K562 (cell line): ENCODE results near the gene ELF5. TPM values are rescaled to one million over a fixed set of nuclear protein-coding genes. Genes with fewer than 3 reads are reported as not detected.

ENCODE experiments used
- BRD4 ChIP-seq: fragments of 200-600 bp; sonication (generic); IDR thresholded peaks from 2 replicates; pipeline ENCODE4 v1.6.1; 2017; ENCODE audit warnings: inconsistent platforms
- CCNT2 ChIP-seq: IDR thresholded peaks from 2 replicates; pipeline ENCODE4 v1.6.1; 2011; ENCODE audit warnings: borderline replicate concordance, low read depth, mild to moderate bottlenecking, moderate library complexity, mixed read lengths, low read length; ENCODE audit not compliant: insufficient read length; ENCODE audit errors: extremely low read depth
- CXXC5 ChIP-seq: fragments of 250-450 bp; sonication (Bioruptor Pico); IDR thresholded peaks from 2 replicates; pipeline ENCODE4 v1.8.0; 2022; ENCODE audit warnings: inconsistent platforms, mild to moderate bottlenecking, moderate library complexity
- FOXA3 ChIP-seq, 2 experiments: fragments of 450-650 bp in 1 of 2; sonication (generic) in 1 of 2; formaldehyde crosslinking; IDR thresholded peaks in 1 of 2; conservative IDR thresholded peaks in 1 of 2; 2 replicates each; pipeline versions ENCODE4 v1.4.0 to v1.8.0; 2020 to 2022; ENCODE audit warnings: mild to moderate bottlenecking in 2 of 2, missing genetic modification reagents in 1 of 2
- GABPB1 ChIP-seq: sonication (generic); formaldehyde crosslinking; IDR thresholded peaks from 2 replicates; pipeline ENCODE4 v1.8.0; 2022; ENCODE audit warnings: mild to moderate bottlenecking, missing genetic modification reagents
- HDAC3 ChIP-seq: fragments of 450-650 bp; IDR thresholded peaks from 2 replicates; pipeline ENCODE4 v1.6.1; 2018; ENCODE audit warnings: borderline replicate concordance, mild to moderate bottlenecking, moderate library complexity; ENCODE audit not compliant: partially characterized antibody
- ILK ChIP-seq: fragments of 450-650 bp; IDR thresholded peaks from 2 replicates; pipeline ENCODE4 v1.6.1; 2016; ENCODE audit warnings: missing genetic modification characterization, low read depth, mild to moderate bottlenecking, missing compliant biosample characterization, moderate library complexity, borderline replicate concordance
- JUNB ChIP-seq: fragments of 450-650 bp; formaldehyde crosslinking; conservative IDR thresholded peaks from 2 replicates; pipeline ENCODE4 v1.4.0; 2020; ENCODE audit warnings: mild to moderate bottlenecking
- KLF1 ChIP-seq: fragments of 450-650 bp; IDR thresholded peaks from 2 replicates; pipeline ENCODE4 v1.6.1; 2016; ENCODE audit warnings: missing genetic modification characterization, missing compliant biosample characterization
- MEIS2 ChIP-seq: fragments of 450-650 bp; IDR thresholded peaks from 2 replicates; pipeline ENCODE4 v1.6.1; 2014; ENCODE audit warnings: mild to moderate bottlenecking; ENCODE audit not compliant: partially characterized antibody
- SETDB1 ChIP-seq: IDR thresholded peaks from one replicate; pipeline ENCODE4 v1.6.1; 2012; ENCODE audit warnings: low read length, control low read depth, inconsistent platforms
- SMAD3 ChIP-seq: fragments of 450-650 bp; formaldehyde crosslinking; conservative IDR thresholded peaks from 2 replicates; pipeline ENCODE4 v1.4.0; 2020; ENCODE audit warnings: mild to moderate bottlenecking
- TAF1 ChIP-seq: IDR thresholded peaks from 2 replicates; pipeline ENCODE4 v1.6.1; 2011; ENCODE audit warnings: mild to moderate bottlenecking, low read length, moderate library complexity; ENCODE audit not compliant: insufficient read depth, control insufficient read depth, severe bottlenecking; ENCODE audit errors: extremely low read depth
- ZNF644 ChIP-seq: fragments of 200-800 bp; sonication (Bioruptor generic); IDR thresholded peaks from 2 replicates; pipeline ENCODE4 v1.6.1; 2016; ENCODE audit warnings: low read depth, missing genetic modification characterization, missing compliant biosample characterization
- polyA plus RNA-seq, 8 experiments: library from polyadenylated mRNA; depleted of rRNA in 4 of 8; stranded (reverse) in 5 of 8; unstranded in 3 of 8; fragments of >200 nt; fragmentation: Nextera tagmentation in 2 of 8; fragmentation: Illumina TruSeq in 1 of 8; extraction: Ambion mirVana in 2 of 8; extraction: Trizol in 1 of 8; gene quantifications; 2 replicates each; pipeline versions ENCODE4 v1.2.1 to v1.2.3, GENCODE V29; 2011 to 2014; ENCODE audit warnings: inconsistent platforms in 1 of 8, missing spikeins in 1 of 8
- total RNA-seq, 7 experiments: library from RNA; depleted of rRNA in 6 of 7; stranded (reverse); fragments of >200 nt in 6 of 7; fragmentation: Illumina TruSeq in 2 of 7; extraction: Trizol in 2 of 7; gene quantifications; 2 replicates each; pipeline versions ENCODE4 v1.2.1 to v1.2.3, GENCODE V29; 2011 to 2021; ENCODE audit warnings: low replicate concordance in 1 of 7
- TF ChIP-seq, protein P1 (sequence below): sonication (generic); formaldehyde crosslinking; IDR thresholded peaks from 2 replicates; pipeline ENCODE4 v1.9.0; 2022; ENCODE audit warnings: mild to moderate bottlenecking, missing genetic modification reagents
- TF ChIP-seq, protein P2 (sequence below), 3 experiments: IDR thresholded peaks in 2 of 3; conservative IDR thresholded peaks in 1 of 3; 2 replicates each; pipeline ENCODE4 v1.5.1; 2011 to 2012; ENCODE audit warnings: low read length in 3 of 3, mild to moderate bottlenecking in 3 of 3, control low read depth in 2 of 3, improper control_type of control experiment in 1 of 3, inconsistent platforms in 1 of 3, low read depth in 1 of 3, mixed read lengths in 1 of 3, moderate library complexity in 1 of 3; ENCODE audit not compliant: insufficient read depth in 2 of 3
- TF ChIP-seq, protein P3 (sequence below): sonication (generic); formaldehyde crosslinking; IDR thresholded peaks from 2 replicates; pipeline ENCODE4 v1.5.0; 2020; ENCODE audit warnings: missing genetic modification reagents
- TF ChIP-seq, protein P4 (sequence below): sonication (generic); formaldehyde crosslinking; IDR thresholded peaks from 2 replicates; pipeline ENCODE4 v1.8.0; 2023; ENCODE audit warnings: mild to moderate bottlenecking, missing genetic modification reagents

Gene ELF5
- total and polyA plus RNA-seq, 9 of the 15 experiments (the other 6 are each of a cell fraction or from before 2014, with no cell fraction given) = not detected

DNA sequence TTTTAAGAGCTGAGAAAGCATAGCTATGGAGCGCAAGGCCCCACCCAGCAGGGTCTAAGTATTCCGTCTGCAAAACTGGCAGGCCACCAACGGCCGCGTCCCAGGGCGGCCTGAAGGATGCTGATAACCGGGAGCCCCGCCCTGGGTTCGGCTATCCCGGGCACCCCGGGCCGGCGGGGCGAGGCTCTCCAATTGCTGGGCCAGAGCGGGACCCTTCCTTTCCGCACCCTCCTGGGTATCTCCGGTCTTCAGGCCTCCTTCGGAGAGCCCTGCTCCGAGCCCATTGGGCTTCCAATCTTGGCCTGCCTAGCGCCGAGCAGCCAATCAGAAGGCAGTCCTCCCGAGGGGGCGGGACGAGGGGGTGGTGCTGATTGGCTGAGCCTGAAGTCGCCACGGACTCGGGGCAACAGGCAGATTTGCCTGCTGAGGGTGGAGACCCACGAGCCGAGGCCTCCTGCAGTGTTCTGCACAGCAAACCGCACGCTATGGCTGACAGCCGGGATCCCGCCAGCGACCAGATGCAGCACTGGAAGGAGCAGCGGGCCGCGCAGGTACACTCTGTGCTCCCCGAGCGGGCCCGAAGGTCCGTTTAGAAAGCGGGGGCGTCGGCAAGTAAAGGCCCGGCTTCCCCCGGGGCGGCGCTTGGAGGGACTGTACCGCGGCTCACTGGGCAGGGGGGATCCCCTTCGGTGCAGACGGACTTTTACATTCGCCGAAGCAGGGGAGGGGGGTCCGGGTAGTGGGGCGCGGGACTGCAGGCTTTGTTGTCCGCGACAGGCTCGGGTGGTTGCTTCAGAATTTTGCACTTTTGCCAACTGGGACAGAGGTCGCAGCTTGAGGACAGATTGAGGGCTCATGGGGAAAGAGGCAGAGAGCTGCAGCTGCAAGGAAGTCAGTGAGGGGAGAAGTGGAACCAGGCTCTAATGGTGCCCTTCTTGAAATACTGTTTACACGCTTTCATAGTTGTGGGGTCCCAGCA, 74.8 kb downstream of the ELF5 start, which contains the start of gene CAT (continued):
- TF ChIP-seq FOXA3 (CRISPR knock-in tag; conservative IDR thresholded peaks at IDR 0.05 in 1 of 2, IDR thresholded peaks at IDR 0.05 in 1 of 2) (peak in 1 of 2 experiments; percentile 59; a peak in 1 of 4 replicates), TAF1 (peak; percentile 19), SETDB1 (no peak), BRD4 (no peak), GABPB1 (no peak; the same call in 1 of the 2 replicates), CXXC5 (CRISPR knock-in tag) (peak; percentile 96), MEIS2 (peak; percentile 40), HDAC3 (peak; percentile 79), ILK (no peak), JUNB (CRISPR knock-in tag) (no peak), CCNT2 (peak; percentile 99), SMAD3 (CRISPR knock-in tag) (no peak; the same call in 1 of the 2 replicates), KLF1 (tag) (peak; percentile 90), ZNF644 (peak; percentile 26; the same call in 1 of the 2 replicates)
- TF ChIP-seq, protein P1, sequence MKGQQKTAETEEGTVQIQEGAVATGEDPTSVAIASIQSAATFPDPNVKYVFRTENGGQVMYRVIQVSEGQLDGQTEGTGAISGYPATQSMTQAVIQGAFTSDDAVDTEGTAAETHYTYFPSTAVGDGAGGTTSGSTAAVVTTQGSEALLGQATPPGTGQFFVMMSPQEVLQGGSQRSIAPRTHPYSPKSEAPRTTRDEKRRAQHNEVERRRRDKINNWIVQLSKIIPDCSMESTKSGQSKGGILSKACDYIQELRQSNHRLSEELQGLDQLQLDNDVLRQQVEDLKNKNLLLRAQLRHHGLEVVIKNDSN (CRISPR knock-in tag) = peak; percentile 47; the same call in 1 of the 2 replicates
- TF ChIP-seq, protein P2, sequence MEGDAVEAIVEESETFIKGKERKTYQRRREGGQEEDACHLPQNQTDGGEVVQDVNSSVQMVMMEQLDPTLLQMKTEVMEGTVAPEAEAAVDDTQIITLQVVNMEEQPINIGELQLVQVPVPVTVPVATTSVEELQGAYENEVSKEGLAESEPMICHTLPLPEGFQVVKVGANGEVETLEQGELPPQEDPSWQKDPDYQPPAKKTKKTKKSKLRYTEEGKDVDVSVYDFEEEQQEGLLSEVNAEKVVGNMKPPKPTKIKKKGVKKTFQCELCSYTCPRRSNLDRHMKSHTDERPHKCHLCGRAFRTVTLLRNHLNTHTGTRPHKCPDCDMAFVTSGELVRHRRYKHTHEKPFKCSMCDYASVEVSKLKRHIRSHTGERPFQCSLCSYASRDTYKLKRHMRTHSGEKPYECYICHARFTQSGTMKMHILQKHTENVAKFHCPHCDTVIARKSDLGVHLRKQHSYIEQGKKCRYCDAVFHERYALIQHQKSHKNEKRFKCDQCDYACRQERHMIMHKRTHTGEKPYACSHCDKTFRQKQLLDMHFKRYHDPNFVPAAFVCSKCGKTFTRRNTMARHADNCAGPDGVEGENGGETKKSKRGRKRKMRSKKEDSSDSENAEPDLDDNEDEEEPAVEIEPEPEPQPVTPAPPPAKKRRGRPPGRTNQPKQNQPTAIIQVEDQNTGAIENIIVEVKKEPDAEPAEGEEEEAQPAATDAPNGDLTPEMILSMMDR (IDR thresholded peaks at IDR 0.05 in 2 of 3, conservative IDR thresholded peaks at IDR 0.05 in 1 of 3; ENCODE audit: insufficient read depth in 2 of 3, low read depth in 1 of 3, low read length in 3 of 3) = no peak
- TF ChIP-seq, protein P3, sequence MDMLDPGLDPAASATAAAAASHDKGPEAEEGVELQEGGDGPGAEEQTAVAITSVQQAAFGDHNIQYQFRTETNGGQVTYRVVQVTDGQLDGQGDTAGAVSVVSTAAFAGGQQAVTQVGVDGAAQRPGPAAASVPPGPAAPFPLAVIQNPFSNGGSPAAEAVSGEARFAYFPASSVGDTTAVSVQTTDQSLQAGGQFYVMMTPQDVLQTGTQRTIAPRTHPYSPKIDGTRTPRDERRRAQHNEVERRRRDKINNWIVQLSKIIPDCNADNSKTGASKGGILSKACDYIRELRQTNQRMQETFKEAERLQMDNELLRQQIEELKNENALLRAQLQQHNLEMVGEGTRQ (CRISPR knock-in tag) = no peak
- TF ChIP-seq, protein P4, sequence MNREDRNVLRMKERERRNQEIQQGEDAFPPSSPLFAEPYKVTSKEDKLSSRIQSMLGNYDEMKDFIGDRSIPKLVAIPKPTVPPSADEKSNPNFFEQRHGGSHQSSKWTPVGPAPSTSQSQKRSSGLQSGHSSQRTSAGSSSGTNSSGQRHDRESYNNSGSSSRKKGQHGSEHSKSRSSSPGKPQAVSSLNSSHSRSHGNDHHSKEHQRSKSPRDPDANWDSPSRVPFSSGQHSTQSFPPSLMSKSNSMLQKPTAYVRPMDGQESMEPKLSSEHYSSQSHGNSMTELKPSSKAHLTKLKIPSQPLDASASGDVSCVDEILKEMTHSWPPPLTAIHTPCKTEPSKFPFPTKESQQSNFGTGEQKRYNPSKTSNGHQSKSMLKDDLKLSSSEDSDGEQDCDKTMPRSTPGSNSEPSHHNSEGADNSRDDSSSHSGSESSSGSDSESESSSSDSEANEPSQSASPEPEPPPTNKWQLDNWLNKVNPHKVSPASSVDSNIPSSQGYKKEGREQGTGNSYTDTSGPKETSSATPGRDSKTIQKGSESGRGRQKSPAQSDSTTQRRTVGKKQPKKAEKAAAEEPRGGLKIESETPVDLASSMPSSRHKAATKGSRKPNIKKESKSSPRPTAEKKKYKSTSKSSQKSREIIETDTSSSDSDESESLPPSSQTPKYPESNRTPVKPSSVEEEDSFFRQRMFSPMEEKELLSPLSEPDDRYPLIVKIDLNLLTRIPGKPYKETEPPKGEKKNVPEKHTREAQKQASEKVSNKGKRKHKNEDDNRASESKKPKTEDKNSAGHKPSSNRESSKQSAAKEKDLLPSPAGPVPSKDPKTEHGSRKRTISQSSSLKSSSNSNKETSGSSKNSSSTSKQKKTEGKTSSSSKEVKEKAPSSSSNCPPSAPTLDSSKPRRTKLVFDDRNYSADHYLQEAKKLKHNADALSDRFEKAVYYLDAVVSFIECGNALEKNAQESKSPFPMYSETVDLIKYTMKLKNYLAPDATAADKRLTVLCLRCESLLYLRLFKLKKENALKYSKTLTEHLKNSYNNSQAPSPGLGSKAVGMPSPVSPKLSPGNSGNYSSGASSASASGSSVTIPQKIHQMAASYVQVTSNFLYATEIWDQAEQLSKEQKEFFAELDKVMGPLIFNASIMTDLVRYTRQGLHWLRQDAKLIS (CRISPR knock-in tag) = 0 out of 2 replicates have a peak, but pooled peaks have one; percentile 25
